HepG2 (cell line): ENCODE measurements around the gene ZNF416. TPM values are rescaled to one million over a fixed set of nuclear protein-coding genes. Genes with fewer than 3 reads are reported as not detected.

ENCODE experiments used
- ATAC-seq: fragments of 200-7000 bp; cut with Tn5 transposase; 3 replicates; pipeline ENCODE4 v1.9.1; 2020; ENCODE audit warnings: mild to moderate bottlenecking, moderate library complexity
- BruUV-seq: library from RNA; stranded (reverse); fragments of 400-500 nt; replicated peaks from 2 replicates; lab custom pipeline; 2021; lab: Mats Ljungman, UMichigan
- CTCF ChIA-PET: fragments of 300-600 bp; formaldehyde crosslinking; extraction: SDS; loops from one replicate; lab custom pipeline; 2021; ENCODE audit warnings: low total read pairs, inconsistent platforms, low intra/inter-chr PET ratio; lab: Yijun Ruan, JAX
- POLR2A ChIA-PET: fragments of 350-600 bp; sonication (Branson Sonifier 250); formaldehyde crosslinking; loops from one replicate; lab custom pipeline; 2020; ENCODE audit warnings: antibody characterized with exemption, inconsistent platforms; lab: Yijun Ruan, JAX
- DNase-seq: peaks from one replicate; pipeline ENCODE4 v3.0.0-alpha.2; 2015; ENCODE audit warnings: low spot score
- FAIRE-seq: peaks from 3 replicates; lab custom pipeline; 2011; peaks lifted over from hg19 to GRCh38; lab: Jason Lieb, UNC
- H2AFZ ChIP-seq: one replicate; pipeline ENCODE4 v1.6.1; 2011; ENCODE audit warnings: low read length, inconsistent platforms
- H3K27ac ChIP-seq: fragments of 300-600 bp; 3 replicates; pipeline ENCODE4 v1.8.0; 2011; ENCODE audit warnings: mixed run types, mild to moderate bottlenecking, mixed read lengths, low read length, inconsistent platforms; ENCODE audit not compliant: insufficient read depth; ENCODE audit errors: extremely low read length
- H3K27me3 ChIP-seq, 2 experiments: fragments of 200-600 bp in 1 of 2; 2 replicates in 1 of 2; 3 replicates in 1 of 2; pipeline versions ENCODE4 v1.6.0 to v1.8.0; 2011; ENCODE audit warnings: low read length in 2 of 2, mild to moderate bottlenecking in 2 of 2, moderate library complexity in 2 of 2, inconsistent platforms in 1 of 2; ENCODE audit not compliant: insufficient read depth in 2 of 2, control insufficient read depth in 1 of 2
- H3K36me3 ChIP-seq, 2 experiments: fragments of 200-600 bp in 1 of 2; replicated peaks in 1 of 2; 2 replicates in 1 of 2; 3 replicates in 1 of 2; pipeline versions ENCODE4 v1.5.1 to v1.8.0; 2011; ENCODE audit warnings: low read length in 2 of 2, inconsistent platforms in 1 of 2; ENCODE audit not compliant: insufficient read depth in 2 of 2, control insufficient read depth in 1 of 2
- H3K4me1 ChIP-seq: 2 replicates; pipeline ENCODE4 v1.5.1; 2012; ENCODE audit warnings: low read length, inconsistent platforms; ENCODE audit not compliant: insufficient read depth
- H3K4me2 ChIP-seq: 2 replicates; pipeline ENCODE4 v1.6.0; 2011; ENCODE audit warnings: low read depth, low read length, inconsistent platforms
- H3K4me3 ChIP-seq, 3 experiments: fragments of 200-600 bp in 1 of 3; sonication (generic), shearing (Covaris generic) in 1 of 3; replicated peaks in 1 of 3; 2 replicates each; pipeline ENCODE4 v1.5.1; 2011 to 2016; ENCODE audit warnings: low read length in 3 of 3, inconsistent platforms in 2 of 3, low read depth in 2 of 3, mild to moderate bottlenecking in 2 of 3, control low read depth in 1 of 3, mixed read lengths in 1 of 3; ENCODE audit not compliant: insufficient read depth in 1 of 3
- H3K79me2 ChIP-seq: one replicate; pipeline ENCODE4 v1.6.1; 2011; ENCODE audit warnings: low read length, inconsistent platforms; ENCODE audit not compliant: insufficient read depth
- H3K9ac ChIP-seq: 2 replicates; pipeline ENCODE4 v1.6.0; 2011; ENCODE audit warnings: mild to moderate bottlenecking, low read depth, low read length, inconsistent platforms; ENCODE audit not compliant: insufficient read depth
- H3K9me3 ChIP-seq: 2 replicates; pipeline ENCODE4 v1.5.1; 2012; ENCODE audit warnings: mild to moderate bottlenecking, low read length
- H4K20me1 ChIP-seq: 2 replicates; pipeline ENCODE4 v1.6.0; 2011; ENCODE audit warnings: inconsistent platforms, mild to moderate bottlenecking, low read length, moderate library complexity; ENCODE audit not compliant: insufficient read depth
- ADNP ChIP-seq: sonication (generic); formaldehyde crosslinking; IDR thresholded peaks from 2 replicates; pipeline ENCODE4 v1.4.0; 2020; ENCODE audit warnings: missing genetic modification reagents
- ATRX ChIP-seq: sonication (generic); formaldehyde crosslinking; IDR thresholded peaks from 2 replicates; pipeline ENCODE4 v1.4.0; 2020; ENCODE audit warnings: missing genetic modification reagents, borderline replicate concordance
- EHMT2 ChIP-seq: fragments of 200-600 bp; sonication (generic); IDR thresholded peaks from 2 replicates; pipeline ENCODE4 v1.7.0; 2017; ENCODE audit warnings: antibody characterized with exemption, low read depth, low read length, borderline replicate concordance
- GLI4 ChIP-seq: sonication (generic); formaldehyde crosslinking; IDR thresholded peaks from 2 replicates; pipeline ENCODE4 v1.5.1; 2020; ENCODE audit warnings: missing genetic modification reagents, mild to moderate bottlenecking, moderate library complexity, borderline replicate concordance
- MAFF ChIP-seq: IDR thresholded peaks from 2 replicates; pipeline ENCODE4 v1.6.1; 2011; ENCODE audit warnings: low read depth, low read length, improper control_type of control experiment
- ZNF263 ChIP-seq: sonication (generic); formaldehyde crosslinking; IDR thresholded peaks from 2 replicates; pipeline ENCODE4 v1.4.0; 2020; ENCODE audit warnings: missing genetic modification reagents
- ZNF33B ChIP-seq: sonication (generic); formaldehyde crosslinking; IDR thresholded peaks from 2 replicates; pipeline ENCODE4 v1.5.1; 2020; ENCODE audit warnings: mild to moderate bottlenecking, missing genetic modification reagents
- ZNF510 ChIP-seq: sonication (generic); formaldehyde crosslinking; IDR thresholded peaks from 2 replicates; pipeline ENCODE4 v1.4.0; 2020; ENCODE audit warnings: low read depth, mild to moderate bottlenecking, missing genetic modification reagents
- ZNF709 ChIP-seq: sonication (generic); formaldehyde crosslinking; IDR thresholded peaks from 2 replicates; pipeline ENCODE4 v1.5.0; 2020; ENCODE audit warnings: mild to moderate bottlenecking, missing genetic modification reagents
- ZNF713 ChIP-seq: sonication (generic); formaldehyde crosslinking; IDR thresholded peaks from 2 replicates; pipeline ENCODE4 v1.4.0; 2020; ENCODE audit warnings: mild to moderate bottlenecking, missing genetic modification reagents
- ZSCAN25 ChIP-seq: sonication (generic); formaldehyde crosslinking; IDR thresholded peaks from 2 replicates; pipeline ENCODE4 v1.8.0; 2022; ENCODE audit warnings: mild to moderate bottlenecking, missing genetic modification reagents
- WGBS: methylation state at CpG from one replicate; pipeline ENCODE4 v1.1.6; 2017; ENCODE audit warnings: low lambda C conversion rate; 5-methylcytosine and 5-hydroxymethylcytosine counted together
- in situ Hi-C: cut with HindIII; loops from 2 replicates; pipeline ENCODE4 v1.10.0; 2017; ENCODE audit warnings: low pct_unique_long_range_greater_than_20kb; ENCODE audit not compliant: extremely low pct_ligation_motif_present
- intact Hi-C: fragments of 100-400 bp; cut with micrococcal nuclease; formaldehyde crosslinking; loops from one replicate; pipeline ENCODE4 v1.10.0; 2022; ENCODE audit not compliant: unreplicated experiment
- polyA plus RNA-seq, 8 experiments: library from polyadenylated mRNA; depleted of rRNA in 3 of 8; stranded (reverse) in 7 of 8; unstranded in 1 of 8; fragments of >200 nt; fragmentation: Illumina TruSeq in 4 of 8; extraction: Trizol in 4 of 8; gene quantifications; 2 replicates each; pipeline versions ENCODE4 v1.2.1 to v1.2.3, GENCODE V29; 2011 to 2016; ENCODE audit warnings: low read depth in 4 of 8, missing spikeins in 1 of 8, mixed read lengths in 1 of 8; ENCODE audit not compliant: insufficient read depth in 1 of 8
- total RNA-seq, 5 experiments: library from RNA; depleted of rRNA; stranded (reverse); fragments of >200 nt; fragmentation: Illumina TruSeq; extraction: Trizol; gene quantifications; 2 replicates each; pipeline ENCODE4 v1.2.3, GENCODE V29; 2016; ENCODE audit warnings: low read depth in 1 of 5
- TF ChIP-seq, protein P1 (sequence below): IDR thresholded peaks from 2 replicates; pipeline ENCODE4 v1.6.1; 2012; ENCODE audit warnings: low read depth, low read length, improper control_type of control experiment
- TF ChIP-seq, protein P2 (sequence below): sonication (generic); formaldehyde crosslinking; IDR thresholded peaks from 2 replicates; pipeline ENCODE4 v1.5.0; 2020; ENCODE audit warnings: mild to moderate bottlenecking, missing genetic modification reagents, borderline replicate concordance

The ZNF416 gene
- total and polyA plus RNA-seq, 2 of the 13 experiments (the other 11 are each of a cell fraction or from before 2014, with no cell fraction given), result 1.5 to 5.3 TPM

GRCh38 chr19:57613941-57614743 is 35.4 kb upstream of the ZNF416 start, which contains the start of gene ZNF134 (continued):
- 0 out of 2 replicates have a peak, but pooled peaks have one; percentile 59 for TF ChIP-seq ZNF713 (CRISPR knock-in tag)

DNA sequence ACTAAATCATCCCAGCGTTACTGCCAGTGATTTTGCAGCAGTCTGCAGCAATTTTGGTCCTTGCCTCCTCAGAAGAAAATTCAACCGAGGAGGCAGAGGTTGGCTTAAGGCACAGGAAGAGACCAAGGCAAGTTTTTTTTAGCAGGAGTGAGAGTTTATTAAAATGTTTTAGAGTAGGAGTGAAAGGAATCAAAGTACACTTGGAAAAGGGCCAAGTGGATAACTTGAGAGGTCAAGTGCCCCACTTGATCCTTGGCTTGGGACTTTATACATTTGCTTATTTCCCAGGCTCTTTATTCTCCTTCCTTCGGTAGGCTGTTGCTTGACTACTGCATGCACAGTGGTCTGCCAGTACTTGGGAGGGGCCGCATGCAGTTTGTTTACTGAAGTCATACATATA is 32.4 kb upstream of the ZNF416 start:
- no peaks in the 10 kb centered on the region for H4K20me1 ChIP-seq
- peaks cover 21% of the 10 kb centered on the region for H3K79me2 ChIP-seq
- FAIRE-seq (no peak), ATAC-seq (no peak), DNase-seq (no peak)
- H3K27me3 ChIP-seq, result no peaks in the 10 kb centered on the region; a peak in 1 of 5 replicates
- H3K36me3 ChIP-seq, result peaks cover 5 to 14% of the 10 kb centered on the region in 2 experiments; a peak in 3 of 5 replicates
- POLR2A ChIA-PET, result no interaction called here
- H2AFZ ChIP-seq, result no peak overlapping the region
- H3K9me3 ChIP-seq, result peaks cover 8% of the 10 kb centered on the region; the same call in 1 of the 2 replicates
- H3K4me2 ChIP-seq, result no peak overlapping the region
- no peak overlapping the region for H3K9ac ChIP-seq
- CTCF ChIA-PET, result no interaction called here
- in situ Hi-C loops (no loop called here), intact Hi-C loops (no loop called here)
- no peak overlapping the region for H3K27ac ChIP-seq
- no TSS peak for BruUV-seq
- 81% methylated on average over 4 of the region's 4 CpGs for WGBS
- H3K4me3 ChIP-seq, result no peak overlapping the region
- peaks cover 20% of the 10 kb centered on the region for H3K4me1 ChIP-seq
- TF ChIP-seq ADNP (no peak), MAFF (no peak), GLI4 (CRISPR knock-in tag) (no peak), ATRX (no peak), ZNF510 (CRISPR knock-in tag) (no peak), ZNF33B (CRISPR knock-in tag) (no peak), EHMT2 (no peak), ZNF709 (CRISPR knock-in tag) (no peak), ZNF263 (CRISPR knock-in tag) (no peak), ZSCAN25 (no peak)
- TF ChIP-seq, protein P1, sequence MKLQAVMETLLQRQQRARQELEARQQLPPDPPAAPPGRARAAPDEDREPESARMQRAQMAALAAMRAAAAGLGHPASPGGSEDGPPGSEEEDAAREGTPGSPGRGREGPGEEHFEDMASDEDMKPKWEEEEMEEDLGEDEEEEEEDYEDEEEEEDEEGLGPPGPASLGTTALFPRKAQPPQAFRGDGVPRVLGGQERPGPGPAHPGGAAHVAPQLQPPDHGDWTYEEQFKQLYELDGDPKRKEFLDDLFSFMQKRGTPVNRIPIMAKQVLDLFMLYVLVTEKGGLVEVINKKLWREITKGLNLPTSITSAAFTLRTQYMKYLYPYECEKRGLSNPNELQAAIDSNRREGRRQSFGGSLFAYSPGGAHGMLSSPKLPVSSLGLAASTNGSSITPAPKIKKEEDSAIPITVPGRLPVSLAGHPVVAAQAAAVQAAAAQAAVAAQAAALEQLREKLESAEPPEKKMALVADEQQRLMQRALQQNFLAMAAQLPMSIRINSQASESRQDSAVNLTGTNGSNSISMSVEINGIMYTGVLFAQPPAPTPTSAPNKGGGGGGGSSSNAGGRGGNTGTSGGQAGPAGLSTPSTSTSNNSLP, result no peak
- TF ChIP-seq, protein P2, sequence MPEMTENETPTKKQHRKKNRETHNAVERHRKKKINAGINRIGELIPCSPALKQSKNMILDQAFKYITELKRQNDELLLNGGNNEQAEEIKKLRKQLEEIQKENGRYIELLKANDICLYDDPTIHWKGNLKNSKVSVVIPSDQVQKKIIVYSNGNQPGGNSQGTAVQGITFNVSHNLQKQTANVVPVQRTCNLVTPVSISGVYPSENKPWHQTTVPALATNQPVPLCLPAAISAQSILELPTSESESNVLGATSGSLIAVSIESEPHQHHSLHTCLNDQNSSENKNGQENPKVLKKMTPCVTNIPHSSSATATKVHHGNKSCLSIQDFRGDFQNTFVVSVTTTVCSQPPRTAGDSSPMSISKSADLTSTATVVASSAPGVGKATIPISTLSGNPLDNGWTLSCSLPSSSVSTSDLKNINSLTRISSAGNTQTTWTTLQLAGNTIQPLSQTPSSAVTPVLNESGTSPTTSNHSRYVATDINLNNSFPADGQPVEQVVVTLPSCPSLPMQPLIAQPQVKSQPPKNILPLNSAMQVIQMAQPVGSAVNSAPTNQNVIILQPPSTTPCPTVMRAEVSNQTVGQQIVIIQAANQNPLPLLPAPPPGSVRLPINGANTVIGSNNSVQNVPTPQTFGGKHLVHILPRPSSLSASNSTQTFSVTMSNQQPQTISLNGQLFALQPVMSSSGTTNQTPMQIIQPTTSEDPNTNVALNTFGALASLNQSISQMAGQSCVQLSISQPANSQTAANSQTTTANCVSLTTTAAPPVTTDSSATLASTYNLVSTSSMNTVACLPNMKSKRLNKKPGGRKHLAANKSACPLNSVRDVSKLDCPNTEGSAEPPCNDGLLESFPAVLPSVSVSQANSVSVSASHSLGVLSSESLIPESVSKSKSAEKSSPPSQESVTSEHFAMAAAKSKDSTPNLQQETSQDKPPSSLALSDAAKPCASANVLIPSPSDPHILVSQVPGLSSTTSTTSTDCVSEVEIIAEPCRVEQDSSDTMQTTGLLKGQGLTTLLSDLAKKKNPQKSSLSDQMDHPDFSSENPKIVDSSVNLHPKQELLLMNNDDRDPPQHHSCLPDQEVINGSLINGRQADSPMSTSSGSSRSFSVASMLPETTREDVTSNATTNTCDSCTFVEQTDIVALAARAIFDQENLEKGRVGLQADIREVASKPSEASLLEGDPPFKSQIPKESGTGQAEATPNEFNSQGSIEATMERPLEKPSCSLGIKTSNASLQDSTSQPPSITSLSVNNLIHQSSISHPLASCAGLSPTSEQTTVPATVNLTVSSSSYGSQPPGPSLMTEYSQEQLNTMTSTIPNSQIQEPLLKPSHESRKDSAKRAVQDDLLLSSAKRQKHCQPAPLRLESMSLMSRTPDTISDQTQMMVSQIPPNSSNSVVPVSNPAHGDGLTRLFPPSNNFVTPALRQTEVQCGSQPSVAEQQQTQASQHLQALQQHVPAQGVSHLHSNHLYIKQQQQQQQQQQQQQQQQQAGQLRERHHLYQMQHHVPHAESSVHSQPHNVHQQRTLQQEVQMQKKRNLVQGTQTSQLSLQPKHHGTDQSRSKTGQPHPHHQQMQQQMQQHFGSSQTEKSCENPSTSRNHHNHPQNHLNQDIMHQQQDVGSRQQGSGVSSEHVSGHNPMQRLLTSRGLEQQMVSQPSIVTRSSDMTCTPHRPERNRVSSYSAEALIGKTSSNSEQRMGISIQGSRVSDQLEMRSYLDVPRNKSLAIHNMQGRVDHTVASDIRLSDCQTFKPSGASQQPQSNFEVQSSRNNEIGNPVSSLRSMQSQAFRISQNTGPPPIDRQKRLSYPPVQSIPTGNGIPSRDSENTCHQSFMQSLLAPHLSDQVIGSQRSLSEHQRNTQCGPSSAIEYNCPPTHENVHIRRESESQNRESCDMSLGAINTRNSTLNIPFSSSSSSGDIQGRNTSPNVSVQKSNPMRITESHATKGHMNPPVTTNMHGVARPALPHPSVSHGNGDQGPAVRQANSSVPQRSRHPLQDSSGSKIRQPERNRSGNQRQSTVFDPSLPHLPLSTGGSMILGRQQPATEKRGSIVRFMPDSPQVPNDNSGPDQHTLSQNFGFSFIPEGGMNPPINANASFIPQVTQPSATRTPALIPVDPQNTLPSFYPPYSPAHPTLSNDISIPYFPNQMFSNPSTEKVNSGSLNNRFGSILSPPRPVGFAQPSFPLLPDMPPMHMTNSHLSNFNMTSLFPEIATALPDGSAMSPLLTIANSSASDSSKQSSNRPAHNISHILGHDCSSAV (CRISPR knock-in tag), result no peak
